Peyer's patch (tissue), 4 donors: Measurements from ENCODE around the gene ZNF584.
A peak's percentile ranks its signal among the peaks of the same experiment; 100 is the strongest.

ENCODE experiments used
- POLR2A ChIP-seq, 2 donors: fragments of 450-650 bp; IDR thresholded peaks; one replicate each; pipeline ENCODE4 v1.5.1; 2017; ENCODE audit warnings: antibody characterized with exemption in 2 of 2, mild to moderate bottlenecking in 2 of 2, moderate library complexity in 2 of 2
- TF ChIP-seq, protein P1 (sequence below), 6 experiments: fragments of 450-650 bp in 4 of 6; fragments of 200-600 bp in 2 of 6; sonication (generic) in 1 of 6; IDR thresholded peaks; one replicate each; pipeline ENCODE4 v1.5.1; 2017 to 2019; ENCODE audit warnings: antibody characterized with exemption in 6 of 6, mild to moderate bottlenecking in 3 of 6, moderate library complexity in 1 of 6

DNA sequence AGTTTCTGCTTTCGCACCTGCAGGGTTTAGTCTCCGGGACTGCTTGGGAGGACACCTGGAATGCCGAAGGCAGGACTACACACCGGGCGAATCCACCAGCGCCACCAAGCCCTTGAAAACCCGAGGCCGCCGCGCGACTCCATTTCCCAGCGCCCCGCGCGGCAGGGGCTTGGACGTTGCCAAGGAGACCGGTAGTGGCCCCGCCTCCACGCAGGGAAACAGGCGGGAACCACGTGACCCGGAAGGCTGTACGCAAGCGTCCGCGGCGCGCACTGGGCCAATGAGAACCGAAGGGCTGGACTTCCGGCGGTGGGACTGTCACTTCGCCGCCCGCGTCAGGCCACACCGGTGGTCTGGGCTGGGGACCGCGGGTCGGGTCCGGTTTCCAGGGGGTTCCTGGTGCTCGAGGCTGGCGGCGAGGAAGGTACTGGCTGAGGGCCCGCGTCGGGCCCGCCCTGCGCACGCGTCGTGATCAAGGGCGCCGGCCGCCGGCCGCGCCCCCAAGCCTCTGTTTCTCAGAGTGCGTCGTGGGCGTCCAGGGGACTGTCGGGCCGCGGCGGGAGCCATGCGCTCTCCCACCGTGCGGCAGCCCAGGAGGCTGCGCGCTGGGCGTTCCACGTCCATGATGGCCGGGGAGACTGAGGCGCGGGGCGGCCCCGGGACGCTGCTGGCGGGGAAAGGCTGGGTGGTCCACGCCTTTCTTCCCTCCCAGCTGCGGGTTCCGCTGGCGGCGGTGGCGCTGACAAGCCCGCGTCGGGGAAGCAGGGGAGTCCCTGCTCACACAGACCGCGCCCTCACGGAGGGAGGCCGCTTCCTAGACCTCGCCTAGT lies 58.5 kb downstream of the ZNF584 start, which contains the start of gene ZNF324:
- TF ChIP-seq POLR2A (IDR thresholded peaks at IDR 0.05) = peak; percentile 34 to 51
- TF ChIP-seq, protein P1, sequence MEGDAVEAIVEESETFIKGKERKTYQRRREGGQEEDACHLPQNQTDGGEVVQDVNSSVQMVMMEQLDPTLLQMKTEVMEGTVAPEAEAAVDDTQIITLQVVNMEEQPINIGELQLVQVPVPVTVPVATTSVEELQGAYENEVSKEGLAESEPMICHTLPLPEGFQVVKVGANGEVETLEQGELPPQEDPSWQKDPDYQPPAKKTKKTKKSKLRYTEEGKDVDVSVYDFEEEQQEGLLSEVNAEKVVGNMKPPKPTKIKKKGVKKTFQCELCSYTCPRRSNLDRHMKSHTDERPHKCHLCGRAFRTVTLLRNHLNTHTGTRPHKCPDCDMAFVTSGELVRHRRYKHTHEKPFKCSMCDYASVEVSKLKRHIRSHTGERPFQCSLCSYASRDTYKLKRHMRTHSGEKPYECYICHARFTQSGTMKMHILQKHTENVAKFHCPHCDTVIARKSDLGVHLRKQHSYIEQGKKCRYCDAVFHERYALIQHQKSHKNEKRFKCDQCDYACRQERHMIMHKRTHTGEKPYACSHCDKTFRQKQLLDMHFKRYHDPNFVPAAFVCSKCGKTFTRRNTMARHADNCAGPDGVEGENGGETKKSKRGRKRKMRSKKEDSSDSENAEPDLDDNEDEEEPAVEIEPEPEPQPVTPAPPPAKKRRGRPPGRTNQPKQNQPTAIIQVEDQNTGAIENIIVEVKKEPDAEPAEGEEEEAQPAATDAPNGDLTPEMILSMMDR (IDR thresholded peaks at IDR 0.05) = no peak
